ENCODE results near the gene GPBP1L1.
"Not testable (repeated sequence)": the region's sequence is repeated elsewhere in the genome, so short reads cannot be mapped to it uniquely, and the experiment has no call there.

GPBP1L1 gene

GRCh38 chr1:45682942-45683341, 3.4 kb downstream of the GPBP1L1 start:
- no peak for DNase-seq (ENCODE audit: low read depth)

GRCh38 chr1:45679123-45679522, 7.2 kb downstream of the GPBP1L1 start:
- no peak for DNase-seq (ENCODE audit: low read depth)

GRCh38 chr1:45678489-45678888, 7.8 kb downstream of the GPBP1L1 start:
- no peak for DNase-seq (ENCODE audit: low read depth)

- no peak for DNase-seq (ENCODE audit: low read depth)
Observed at GRCh38 chr1:45677751-45678245, 8.5 kb downstream of the GPBP1L1 start.

- DNase-seq (ENCODE audit: low read depth), result not testable (repeated sequence)
Observed at GRCh38 chr1:45676553-45676952, 9.8 kb downstream of the GPBP1L1 start.

- no peak for DNase-seq (ENCODE audit: low read depth)
Observed at GRCh38 chr1:45674478-45674877, 11.9 kb downstream of the GPBP1L1 start.

GRCh38 chr1:45673956-45674355, 12.4 kb downstream of the GPBP1L1 start:
- DNase-seq (ENCODE audit: low read depth), result no peak

GRCh38 chr1:45669859-45670655, 16.3 kb downstream of the GPBP1L1 start:
- no peak for DNase-seq (ENCODE audit: low read depth)

- no peak for DNase-seq (ENCODE audit: low read depth)
Observed at GRCh38 chr1:45669379-45669778, 17.0 kb downstream of the GPBP1L1 start.

- DNase-seq (ENCODE audit: low read depth), result no peak
Observed at GRCh38 chr1:45668526-45668925, 17.8 kb downstream of the GPBP1L1 start.

GRCh38 chr1:45667321-45668111, 18.8 kb downstream of the GPBP1L1 start:
- no peak for DNase-seq (ENCODE audit: low read depth)

GRCh38 chr1:45666836-45667235, 19.5 kb downstream of the GPBP1L1 start:
- no peak for DNase-seq (ENCODE audit: low read depth)

GRCh38 chr1:45660336-45660735, 26.0 kb downstream of the GPBP1L1 start:
- no peak for DNase-seq (ENCODE audit: low read depth)

- no peak for DNase-seq (ENCODE audit: low read depth)
Observed at GRCh38 chr1:45659222-45659621, 27.1 kb downstream of the GPBP1L1 start.

- DNase-seq (ENCODE audit: low read depth), result no peak
Observed at GRCh38 chr1:45658171-45658570, 28.2 kb downstream of the GPBP1L1 start.

GRCh38 chr1:45656573-45657226, 29.6 kb downstream of the GPBP1L1 start:
- no peak for DNase-seq (ENCODE audit: low read depth)

GRCh38 chr1:45654540-45655280, 31.6 kb downstream of the GPBP1L1 start:
- no peak for DNase-seq (ENCODE audit: low read depth)

- DNase-seq (ENCODE audit: low read depth), result no peak
Observed at GRCh38 chr1:45647248-45648021, 38.9 kb downstream of the GPBP1L1 start.

- DNase-seq (ENCODE audit: low read depth), result no peak
Observed at GRCh38 chr1:45644661-45645060, 41.7 kb downstream of the GPBP1L1 start.

- DNase-seq (ENCODE audit: low read depth), result no peak
Observed at GRCh38 chr1:45643978-45644377, 42.4 kb downstream of the GPBP1L1 start.

- DNase-seq (ENCODE audit: low read depth), result no peak
Observed at GRCh38 chr1:45643321-45643720, 43.0 kb downstream of the GPBP1L1 start.

Data from non-pigmented ciliary epithelial cell (primary cell).